ENCODE data around the gene RERGL. TPM values are rescaled to one million over a fixed set of nuclear protein-coding genes. Genes with fewer than 3 reads are reported as not detected.

RERGL gene
- total RNA-seq (2014; rRNA removed; shearing (Covaris generic)), result not detected in 2 replicates

GRCh38 chr12:18090093-18090492 is at the start of gene RERGL:
TSS of gene RERGL (minus strand) at chr12:18090193. CDS start at chr12:18090140, 53 bp downstream.
- Histone ChIP-seq H3K9me3 (replicated peaks) (no peaks in the 10 kb centered on the region), H3K4me3 (no peak within 1 kb of the TSS), H3K27ac (no peak within 1 kb of the TSS), H3K4me1 (replicated peaks) (no peaks in the 10 kb centered on the region), H3K27me3 (replicated peaks) (no peaks in the 10 kb centered on the region), H3K36me3 (no peaks in the 10 kb centered on the region)
- DNase-seq (ENCODE audit: low read depth in 1 of 2, low spot score in 2 of 2), result no peak

GRCh38 chr12:18139254-18139653 is 49.3 kb upstream of the RERGL start:
- no peaks in the 10 kb centered on the region for H3K27me3 ChIP-seq (replicated peaks)
- H3K9me3 ChIP-seq (replicated peaks), result no peaks in the 10 kb centered on the region
- H3K4me1 ChIP-seq (replicated peaks), result no peaks in the 10 kb centered on the region
- no peaks in the 10 kb centered on the region for H3K36me3 ChIP-seq
- no peak overlapping the region for H3K27ac ChIP-seq
- no peak for DNase-seq (ENCODE audit: low read depth in 1 of 2, low spot score in 2 of 2)
- no peak overlapping the region for H3K4me3 ChIP-seq

GRCh38 chr12:18135509-18135908 is 45.5 kb upstream of the RERGL start:
- H3K36me3 ChIP-seq, result no peaks in the 10 kb centered on the region
- H3K4me3 ChIP-seq, result no peak overlapping the region
- no peak for DNase-seq (ENCODE audit: low read depth in 1 of 2, low spot score in 2 of 2)
- H3K9me3 ChIP-seq (replicated peaks), result no peaks in the 10 kb centered on the region
- H3K27me3 ChIP-seq (replicated peaks), result no peaks in the 10 kb centered on the region
- H3K27ac ChIP-seq, result no peak overlapping the region
- no peaks in the 10 kb centered on the region for H3K4me1 ChIP-seq (replicated peaks)

GRCh38 chr12:18135086-18135485 is 45.1 kb upstream of the RERGL start:
- H3K9me3 ChIP-seq (replicated peaks), result no peaks in the 10 kb centered on the region
- no peak overlapping the region for H3K27ac ChIP-seq
- no peak overlapping the region for H3K4me3 ChIP-seq
- no peaks in the 10 kb centered on the region for H3K36me3 ChIP-seq
- no peaks in the 10 kb centered on the region for H3K27me3 ChIP-seq (replicated peaks)
- no peak for DNase-seq (ENCODE audit: low read depth in 1 of 2, low spot score in 2 of 2)
- H3K4me1 ChIP-seq (replicated peaks), result no peaks in the 10 kb centered on the region

GRCh38 chr12:18130851-18131250 is 40.9 kb upstream of the RERGL start:
- H3K36me3 ChIP-seq, result no peaks in the 10 kb centered on the region
- H3K27me3 ChIP-seq (replicated peaks), result no peaks in the 10 kb centered on the region
- no peak overlapping the region for H3K27ac ChIP-seq
- no peak overlapping the region for H3K4me3 ChIP-seq
- no peak for DNase-seq (ENCODE audit: low read depth in 1 of 2, low spot score in 2 of 2)
- no peaks in the 10 kb centered on the region for H3K9me3 ChIP-seq (replicated peaks)
- H3K4me1 ChIP-seq (replicated peaks), result no peaks in the 10 kb centered on the region

GRCh38 chr12:18123707-18124106 is 33.7 kb upstream of the RERGL start:
- Histone ChIP-seq H3K4me1 (replicated peaks) (no peaks in the 10 kb centered on the region), H3K27me3 (replicated peaks) (no peaks in the 10 kb centered on the region), H3K27ac (no peak overlapping the region)

GRCh38 chr12:18120899-18121298 is 30.9 kb upstream of the RERGL start:
- H3K9me3 ChIP-seq (replicated peaks), result 0 out of 2 replicates have a peak, but pooled peaks cover 4% of the 10 kb centered on the region
- DNase-seq (ENCODE audit: low read depth in 1 of 2, low spot score in 2 of 2), result no peak
- H3K27me3 ChIP-seq (replicated peaks), result no peaks in the 10 kb centered on the region
- no peaks in the 10 kb centered on the region for H3K36me3 ChIP-seq
- H3K4me1 ChIP-seq (replicated peaks), result no peaks in the 10 kb centered on the region
- no peak overlapping the region for H3K27ac ChIP-seq
- no peak overlapping the region for H3K4me3 ChIP-seq

More at GRCh38 chr12:18123707-18124106, 33.7 kb upstream of the RERGL start:
- H3K36me3 ChIP-seq, result no peaks in the 10 kb centered on the region
- H3K9me3 ChIP-seq (replicated peaks), result 0 out of 2 replicates have a peak, but pooled peaks cover 4% of the 10 kb centered on the region
- H3K4me3 ChIP-seq, result no peak overlapping the region
- no peak for DNase-seq (ENCODE audit: low read depth in 1 of 2, low spot score in 2 of 2)

GRCh38 chr12:18108611-18109010 is 18.6 kb upstream of the RERGL start:
- H3K4me3 ChIP-seq, result no peak overlapping the region
- no peaks in the 10 kb centered on the region for H3K9me3 ChIP-seq (replicated peaks)
- H3K36me3 ChIP-seq, result no peaks in the 10 kb centered on the region
- H3K27ac ChIP-seq, result no peak overlapping the region
- no peak for DNase-seq (ENCODE audit: low read depth in 1 of 2, low spot score in 2 of 2)
- H3K27me3 ChIP-seq (replicated peaks), result no peaks in the 10 kb centered on the region
- H3K4me1 ChIP-seq (replicated peaks), result no peaks in the 10 kb centered on the region

GRCh38 chr12:18103624-18104023 is 13.6 kb upstream of the RERGL start:
- H3K27ac ChIP-seq, result no peak overlapping the region
- H3K4me3 ChIP-seq, result no peak overlapping the region
- no peaks in the 10 kb centered on the region for H3K27me3 ChIP-seq (replicated peaks)
- no peaks in the 10 kb centered on the region for H3K36me3 ChIP-seq
- no peaks in the 10 kb centered on the region for H3K9me3 ChIP-seq (replicated peaks)
- H3K4me1 ChIP-seq (replicated peaks), result no peaks in the 10 kb centered on the region
- no peak for DNase-seq (ENCODE audit: low read depth in 1 of 2, low spot score in 2 of 2)

GRCh38 chr12:18101043-18101442 is 11.1 kb upstream of the RERGL start:
- H3K9me3 ChIP-seq (replicated peaks), result no peaks in the 10 kb centered on the region
- H3K27me3 ChIP-seq (replicated peaks), result no peaks in the 10 kb centered on the region
- H3K27ac ChIP-seq, result no peak overlapping the region
- H3K36me3 ChIP-seq, result no peaks in the 10 kb centered on the region
- H3K4me3 ChIP-seq, result no peak overlapping the region
- no peak for DNase-seq (ENCODE audit: low read depth in 1 of 2, low spot score in 2 of 2)
- no peaks in the 10 kb centered on the region for H3K4me1 ChIP-seq (replicated peaks)

- H3K27ac ChIP-seq, result no peak overlapping the region
- no peak overlapping the region for H3K4me3 ChIP-seq
- H3K4me1 ChIP-seq (replicated peaks), result no peaks in the 10 kb centered on the region
- no peaks in the 10 kb centered on the region for H3K27me3 ChIP-seq (replicated peaks)
- H3K36me3 ChIP-seq, result no peaks in the 10 kb centered on the region
- H3K9me3 ChIP-seq (replicated peaks), result no peaks in the 10 kb centered on the region
- no peak for DNase-seq (ENCODE audit: low read depth in 1 of 2, low spot score in 2 of 2)
Measured at GRCh38 chr12:18084080-18084479, 5.9 kb downstream of the RERGL start.

GRCh38 chr12:18079541-18080246 is 10.3 kb downstream of the RERGL start:
- DNase-seq (ENCODE audit: low read depth in 1 of 2, low spot score in 2 of 2), result no peak
- no peaks in the 10 kb centered on the region for H3K27me3 ChIP-seq (replicated peaks)
- no peaks in the 10 kb centered on the region for H3K4me1 ChIP-seq (replicated peaks)
- H3K27ac ChIP-seq, result no peak overlapping the region
- no peak overlapping the region for H3K4me3 ChIP-seq
- H3K36me3 ChIP-seq, result no peaks in the 10 kb centered on the region
- H3K9me3 ChIP-seq (replicated peaks), result no peaks in the 10 kb centered on the region

GRCh38 chr12:18074001-18074400 is 16.0 kb downstream of the RERGL start:
- no peaks in the 10 kb centered on the region for H3K4me1 ChIP-seq (replicated peaks)
- no peaks in the 10 kb centered on the region for H3K9me3 ChIP-seq (replicated peaks)
- no peaks in the 10 kb centered on the region for H3K36me3 ChIP-seq
- no peak for DNase-seq (ENCODE audit: low read depth in 1 of 2, low spot score in 2 of 2)
- H3K27me3 ChIP-seq (replicated peaks), result no peaks in the 10 kb centered on the region
- H3K27ac ChIP-seq, result no peak overlapping the region
- no peak overlapping the region for H3K4me3 ChIP-seq

GRCh38 chr12:18072723-18073122 is 17.3 kb downstream of the RERGL start:
- no peak overlapping the region for H3K4me3 ChIP-seq
- DNase-seq (ENCODE audit: low read depth in 1 of 2, low spot score in 2 of 2), result no peak
- H3K27me3 ChIP-seq (replicated peaks), result no peaks in the 10 kb centered on the region
- H3K4me1 ChIP-seq (replicated peaks), result no peaks in the 10 kb centered on the region
- H3K9me3 ChIP-seq (replicated peaks), result no peaks in the 10 kb centered on the region
- no peaks in the 10 kb centered on the region for H3K36me3 ChIP-seq
- no peak overlapping the region for H3K27ac ChIP-seq

GRCh38 chr12:18071336-18071735 is 18.7 kb downstream of the RERGL start:
- no peak for DNase-seq (ENCODE audit: low read depth in 1 of 2, low spot score in 2 of 2)
- Histone ChIP-seq H3K9me3 (replicated peaks) (no peaks in the 10 kb centered on the region), H3K36me3 (no peaks in the 10 kb centered on the region), H3K4me3 (no peak overlapping the region), H3K27me3 (replicated peaks) (no peaks in the 10 kb centered on the region), H3K4me1 (replicated peaks) (no peaks in the 10 kb centered on the region), H3K27ac (no peak overlapping the region)

All from SJSA1 (cell line).